ENCODE measurements around the gene CAPN15.

CAPN15 gene

DNA sequence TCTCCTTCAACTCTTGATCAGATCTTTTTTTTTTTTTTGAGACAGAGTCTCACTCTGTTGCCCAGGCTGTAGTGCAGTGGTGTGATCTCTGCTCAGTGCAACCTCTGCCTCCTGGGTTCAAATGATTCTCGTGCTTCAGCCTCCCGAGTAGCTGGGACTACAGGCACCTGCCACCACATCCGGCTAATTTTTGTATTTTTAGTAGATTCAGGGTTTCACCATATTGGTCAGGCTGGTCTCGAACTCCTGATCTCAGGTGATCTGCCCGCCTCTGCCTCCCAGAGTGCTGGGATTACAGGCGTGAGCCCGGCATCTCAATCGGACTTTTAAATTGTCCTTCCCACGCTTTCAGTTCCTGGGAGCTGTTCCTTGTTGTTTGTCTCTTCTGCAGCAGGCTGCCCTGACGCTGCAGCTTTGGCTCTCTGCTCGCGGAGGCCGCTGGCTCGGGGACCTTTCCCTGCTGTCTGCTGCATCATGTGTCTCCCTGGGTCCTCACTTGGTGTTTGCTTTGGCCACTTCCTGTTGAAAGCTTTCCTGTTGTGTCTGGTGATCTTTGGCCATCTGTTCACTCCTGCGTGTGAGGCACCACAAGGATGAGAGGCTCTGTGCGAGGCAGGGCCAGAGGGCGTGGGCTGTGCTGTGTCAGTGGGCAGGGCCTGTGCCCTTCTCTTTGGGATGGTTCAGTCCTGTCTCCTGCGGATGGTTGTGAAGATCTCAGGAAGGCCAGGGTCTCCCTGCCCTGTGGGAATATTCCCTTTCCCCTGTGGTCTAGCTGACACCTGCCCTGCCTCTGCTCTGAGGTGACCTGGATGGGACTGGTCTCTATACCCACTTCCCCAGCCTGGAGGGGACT lies 18.4 kb upstream of the CAPN15 start:
- FAIRE-seq = no peak

DNA sequence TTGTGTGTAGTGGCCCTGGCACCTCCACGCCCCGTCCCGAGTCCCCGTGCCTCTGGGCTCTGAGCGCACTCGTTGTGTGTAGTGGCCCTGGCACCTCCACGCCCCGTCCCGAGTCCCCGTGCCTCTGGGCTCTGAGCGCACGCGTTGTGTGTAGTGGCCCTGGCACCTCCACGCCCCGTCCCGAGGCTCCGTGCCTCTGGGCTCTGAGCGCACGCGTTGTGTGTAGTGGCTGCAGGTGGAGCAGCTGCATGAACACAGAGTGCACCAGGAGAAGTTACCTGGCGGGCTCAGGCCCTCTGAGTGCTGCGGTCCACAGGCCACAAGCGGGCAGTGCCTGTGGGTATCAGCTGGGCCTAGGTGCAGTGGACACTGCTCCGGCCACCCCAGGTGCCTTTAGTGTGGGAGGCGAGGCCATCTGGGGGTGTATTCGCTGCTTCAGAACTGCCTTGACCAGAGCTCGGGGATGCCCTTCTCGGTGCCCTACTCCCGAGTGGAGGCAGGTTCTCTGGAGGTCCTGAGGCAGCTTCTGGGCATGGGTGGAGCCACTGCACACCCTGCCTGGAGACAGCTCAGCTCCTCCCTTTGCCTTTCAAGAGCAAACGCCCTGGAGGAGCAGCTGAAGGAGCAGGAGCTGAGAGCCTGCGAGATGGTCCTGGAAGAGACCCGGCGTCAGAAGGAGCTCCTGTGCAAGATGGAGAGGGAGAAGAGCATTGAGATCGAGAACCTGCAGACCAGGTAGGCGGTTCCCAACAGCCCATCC lies 17.3 kb upstream of the CAPN15 start:
- FAIRE-seq = no peak
- no peak for DNase-seq (ENCODE audit: insufficient read length, low spot score)
- TF ChIP-seq, protein P1, sequence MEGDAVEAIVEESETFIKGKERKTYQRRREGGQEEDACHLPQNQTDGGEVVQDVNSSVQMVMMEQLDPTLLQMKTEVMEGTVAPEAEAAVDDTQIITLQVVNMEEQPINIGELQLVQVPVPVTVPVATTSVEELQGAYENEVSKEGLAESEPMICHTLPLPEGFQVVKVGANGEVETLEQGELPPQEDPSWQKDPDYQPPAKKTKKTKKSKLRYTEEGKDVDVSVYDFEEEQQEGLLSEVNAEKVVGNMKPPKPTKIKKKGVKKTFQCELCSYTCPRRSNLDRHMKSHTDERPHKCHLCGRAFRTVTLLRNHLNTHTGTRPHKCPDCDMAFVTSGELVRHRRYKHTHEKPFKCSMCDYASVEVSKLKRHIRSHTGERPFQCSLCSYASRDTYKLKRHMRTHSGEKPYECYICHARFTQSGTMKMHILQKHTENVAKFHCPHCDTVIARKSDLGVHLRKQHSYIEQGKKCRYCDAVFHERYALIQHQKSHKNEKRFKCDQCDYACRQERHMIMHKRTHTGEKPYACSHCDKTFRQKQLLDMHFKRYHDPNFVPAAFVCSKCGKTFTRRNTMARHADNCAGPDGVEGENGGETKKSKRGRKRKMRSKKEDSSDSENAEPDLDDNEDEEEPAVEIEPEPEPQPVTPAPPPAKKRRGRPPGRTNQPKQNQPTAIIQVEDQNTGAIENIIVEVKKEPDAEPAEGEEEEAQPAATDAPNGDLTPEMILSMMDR (IDR thresholded peaks at IDR 0.05; ENCODE audit: insufficient read depth, missing control alignments) = no peak

More for the DNA sequence above, 18.4 kb upstream of the CAPN15 start:
- TF ChIP-seq, protein P1 (IDR thresholded peaks at IDR 0.05; ENCODE audit: insufficient read depth, missing control alignments) = no peak
- no peak for DNase-seq (ENCODE audit: insufficient read length, low spot score)

DNA sequence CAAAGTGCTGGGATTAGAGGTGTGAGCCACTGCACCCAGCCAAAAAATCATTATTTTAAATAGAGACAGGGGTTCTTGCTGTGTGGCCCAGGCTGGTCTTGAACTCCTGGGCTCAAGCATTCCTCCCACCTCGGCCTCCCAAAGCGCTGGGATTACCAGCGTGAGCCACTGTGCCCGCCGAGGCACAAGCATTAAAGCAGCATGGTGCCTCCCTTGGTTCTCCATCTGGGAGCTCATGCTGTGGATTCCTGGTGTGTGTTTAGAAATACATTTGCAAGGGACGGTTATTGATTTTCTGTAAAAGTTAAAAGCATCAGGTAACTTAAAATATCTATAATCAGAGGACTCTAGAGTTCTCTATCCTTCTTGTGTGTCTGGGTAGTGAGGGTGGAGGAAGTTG lies 14.7 kb upstream of the CAPN15 start:
- TF ChIP-seq, protein P1 (IDR thresholded peaks at IDR 0.05; ENCODE audit: insufficient read depth, missing control alignments) = no peak
- no peak for FAIRE-seq
- DNase-seq (ENCODE audit: insufficient read length, low spot score) = no peak

DNA sequence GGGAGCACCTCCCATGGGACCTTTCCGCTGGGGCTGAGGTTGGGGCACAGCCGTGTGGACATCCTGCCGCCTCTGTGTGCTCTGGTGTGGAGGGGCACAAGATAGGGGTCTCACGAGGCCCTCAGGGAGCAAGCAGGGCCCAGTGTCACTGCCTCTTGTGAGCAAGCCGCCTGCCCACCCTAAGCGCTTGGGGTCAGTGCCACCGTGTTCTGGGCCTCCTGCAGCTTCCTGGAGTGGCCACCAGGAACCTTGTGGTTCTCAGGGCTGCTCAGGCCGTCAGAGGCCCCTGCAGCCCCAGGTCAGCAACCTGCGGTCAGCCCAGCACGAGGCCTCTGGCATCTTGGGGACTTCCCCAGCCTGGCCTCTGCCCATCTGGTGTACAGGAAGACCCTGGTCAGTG lies 13.6 kb upstream of the CAPN15 start:
- FAIRE-seq = no peak
- no peak for DNase-seq (ENCODE audit: insufficient read length, low spot score)
- TF ChIP-seq, protein P1 (IDR thresholded peaks at IDR 0.05; ENCODE audit: insufficient read depth, missing control alignments) = no peak

DNA sequence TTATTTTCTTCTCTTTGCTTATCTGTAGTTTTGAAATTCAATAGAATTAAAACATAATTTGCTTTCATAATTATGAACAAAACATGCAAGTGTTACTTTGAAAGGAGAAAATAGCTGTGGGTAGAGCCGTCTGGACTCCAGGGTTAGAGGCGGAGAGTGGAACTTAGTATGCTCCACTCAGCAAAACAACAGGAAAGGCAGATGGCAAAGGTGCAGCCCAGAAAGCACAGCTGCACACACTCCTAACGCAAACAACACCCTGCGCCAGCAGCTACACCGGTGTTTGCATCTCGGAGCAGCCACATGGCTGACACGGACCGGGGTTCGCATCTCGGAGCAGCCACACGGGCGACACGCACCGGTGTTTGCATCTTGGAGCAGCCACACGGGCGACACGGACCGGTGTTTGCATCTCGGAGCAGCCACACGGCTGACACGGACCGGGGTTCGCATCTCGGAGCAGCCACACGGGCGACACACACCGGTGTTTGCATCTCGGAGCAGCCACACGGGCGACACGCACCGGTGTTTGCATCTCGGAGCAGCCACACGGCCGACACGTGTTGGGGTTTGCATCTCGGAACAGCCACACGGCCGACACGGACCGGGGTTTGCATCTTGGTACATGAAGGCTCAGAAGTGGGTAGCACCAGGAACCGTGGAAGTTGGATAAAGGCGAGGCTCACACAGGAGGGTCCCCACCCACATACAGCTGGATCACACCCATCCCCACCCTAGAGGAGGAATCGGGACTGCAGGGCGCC lies 12.2 kb upstream of the CAPN15 start:
- TF ChIP-seq, protein P1 (IDR thresholded peaks at IDR 0.05; ENCODE audit: insufficient read depth, missing control alignments) = no peak
- DNase-seq (ENCODE audit: insufficient read length, low spot score) (no peak), FAIRE-seq (no peak)

DNA sequence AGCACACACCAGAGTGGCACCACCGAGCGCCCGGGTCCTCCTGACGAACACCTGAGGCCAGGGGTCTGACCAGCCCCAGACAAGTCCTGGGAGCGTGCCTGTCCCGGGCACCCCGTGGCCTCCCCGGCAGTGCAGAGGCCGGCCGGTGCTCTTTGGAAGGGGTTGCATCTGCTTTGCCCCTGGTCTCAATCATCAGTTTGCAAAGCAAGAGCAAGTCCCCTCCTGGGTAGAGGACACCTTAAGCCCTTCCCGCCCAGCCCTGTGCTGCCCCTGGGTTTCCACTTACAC lies 11.6 kb upstream of the CAPN15 start:
- FAIRE-seq = no peak
- DNase-seq (ENCODE audit: insufficient read length, low spot score) = no peak
- TF ChIP-seq, protein P1 (IDR thresholded peaks at IDR 0.05; ENCODE audit: insufficient read depth, missing control alignments) = no peak

Measured in D721Med (cell line).